Psoas muscle (tissue), 8 donors: ENCODE results near the gene NDRG3. TPM values are rescaled to one million over a fixed set of nuclear protein-coding genes. Genes with fewer than 3 reads are reported as not detected.

Experiments
- ATAC-seq, 4 donors: fragments of 200-7000 bp; cut with Tn5 transposase; one replicate each; pipeline ENCODE4 v1.9.1; 2020; ENCODE audit warnings: moderate library complexity in 3 of 4, mild to moderate bottlenecking in 2 of 4
- DNase-seq, 2 donors: peaks; one replicate each; pipeline ENCODE4 v3.0.0-alpha.2; 2020
- H3K27ac ChIP-seq: fragments of 200-600 bp; one replicate; pipeline ENCODE4 v1.8.0; 2022
- H3K27me3 ChIP-seq, 3 donors: fragments of 200-600 bp in 1 of 3; one replicate each; pipeline versions ENCODE4 v1.6.1 to v1.8.0; 2013 to 2022; ENCODE audit warnings: low read length in 2 of 3, mild to moderate bottlenecking in 2 of 3, moderate library complexity in 1 of 3; ENCODE audit not compliant: insufficient read depth in 3 of 3
- H3K36me3 ChIP-seq, 2 donors: fragments of 200-600 bp in 1 of 2; one replicate each; pipeline versions ENCODE4 v1.6.1 to v1.8.0; 2013 to 2022; ENCODE audit warnings: low read depth in 1 of 2, mild to moderate bottlenecking in 1 of 2, moderate library complexity in 1 of 2; ENCODE audit not compliant: insufficient read depth in 1 of 2
- H3K4me1 ChIP-seq: fragments of 200-600 bp; one replicate; pipeline ENCODE4 v1.8.0; 2022
- H3K4me3 ChIP-seq: fragments of 200-600 bp; one replicate; pipeline ENCODE4 v1.8.0; 2022; ENCODE audit warnings: mild to moderate bottlenecking
- H3K9me3 ChIP-seq: fragments of 200-600 bp; one replicate; pipeline ENCODE4 v1.8.0; 2022
- CTCF ChIP-seq: fragments of 200-600 bp; IDR thresholded peaks from one replicate; pipeline ENCODE4 v1.8.0; 2022; ENCODE audit warnings: antibody characterized with exemption
- WGBS, 3 donors: extraction: QIAGEN DNeasy Blood & Tissue Kit; methylation state at CpG; one replicate each; pipeline versions ENCODE4 v1.1.6 to v1.1.7; 2013; 5-methylcytosine and 5-hydroxymethylcytosine counted together
- intact Hi-C, 2 donors: fragments of 100-400 bp; cut with DNase I; formaldehyde crosslinking; loops; one replicate each; pipeline versions ENCODE4 v1.11.0 to v1.14.2; 2022
- polyA plus RNA-seq, 3 donors: library from polyadenylated mRNA; stranded (reverse); fragments of 200-250 nt; gene quantifications; one replicate each; pipeline ENCODE4 v1.2.3, GENCODE V29; 2013
- total RNA-seq, 4 donors: library from RNA; stranded (reverse); fragmentation: NEBNext Ultra II Directional in 2 of 4; extraction: Animal tissue kit (Norgen Biotek cat#: 25700) in 2 of 4; gene quantifications; one replicate each; pipeline versions ENCODE4 v1.2.1 to v1.2.4, GENCODE V29; 2021 to 2023
- donor health status: healthy with polysubstance abuse.
- donor health status: DM: no; HTN: no; CAD: no; lungs with moderate emphysema.
- donor health status: Bipolar disorder and iron deficiency.
- donor health status: healthy.
- donor health status: DM: yes; HTN: yes; CAD: no.
- donor health status: DM: no; HTN: no; CAD: no.
- donor health status: DM: no; HTN: no; CAD: no.
- donor health status: DM: yes; HTN: yes; CAD: no.

NDRG3 gene
- total and polyA plus RNA-seq, 7 donors = 4.3 to 25.1 (median 10.8) TPM

GRCh38 chr20:36791862-36792261 is 46.0 kb upstream of the NDRG3 start:
- no peak for TF ChIP-seq CTCF
- 87 to 95% (median 92%) methylated on average over 5 of the region's 5 CpGs for WGBS, 3 donors
- no peak overlapping the region for H3K4me3 ChIP-seq
- no peaks in the 10 kb centered on the region for H3K9me3 ChIP-seq
- ATAC-seq (no peak), DNase-seq (no peak)
- intact Hi-C loops = no loop called here
- H3K27me3 ChIP-seq = no peaks in the 10 kb centered on the region
- no peak overlapping the region for H3K27ac ChIP-seq
- H3K4me1 ChIP-seq = no peaks in the 10 kb centered on the region
- H3K36me3 ChIP-seq = peaks cover 0 to 32% of the 10 kb centered on the region in 2 donors

- Histone ChIP-seq H3K27me3 (no peaks in the 10 kb centered on the region), H3K9me3 (no peaks in the 10 kb centered on the region), H3K4me1 (peaks cover 5% of the 10 kb centered on the region), H3K36me3 (peaks cover 0 to 22% of the 10 kb centered on the region in 2 donors), H3K27ac (no peak overlapping the region), H3K4me3 (no peak overlapping the region)
- intact Hi-C loops = no loop called here
- ATAC-seq (no peak), DNase-seq (no peak)
- 84 to 90% (median 88%) methylated on average over 5 of the region's 5 CpGs for WGBS, 3 donors
- TF ChIP-seq CTCF = no peak
Measured at GRCh38 chr20:36786663-36787062, 40.8 kb upstream of the NDRG3 start.

GRCh38 chr20:36786246-36786645 is 40.4 kb upstream of the NDRG3 start:
- no peak for DNase-seq
- H3K27ac ChIP-seq = no peak overlapping the region
- no peaks in the 10 kb centered on the region for H3K27me3 ChIP-seq
- H3K9me3 ChIP-seq = no peaks in the 10 kb centered on the region
- peaks cover 5% of the 10 kb centered on the region for H3K4me1 ChIP-seq
- ATAC-seq = no peak
- H3K36me3 ChIP-seq = peaks cover 0 to 20% of the 10 kb centered on the region in 2 donors
- intact Hi-C loops = no loop called here
- no peak for TF ChIP-seq CTCF
- no peak overlapping the region for H3K4me3 ChIP-seq
- 93 to 96% (median 93%) methylated on average over 13 of the region's 13 CpGs for WGBS, 3 donors

- intact Hi-C loops = no loop called here
- ATAC-seq (peak in 1 of 4 donors; percentile 23), DNase-seq (no peak)
- Histone ChIP-seq H3K4me1 (peaks cover 5% of the 10 kb centered on the region), H3K9me3 (no peaks in the 10 kb centered on the region), H3K27ac (peak overlapping the region; percentile 15), H3K27me3 (no peaks in the 10 kb centered on the region), H3K4me3 (no peak overlapping the region), H3K36me3 (peaks cover 0 to 20% of the 10 kb centered on the region in 2 donors)
- 73 to 83% (median 76%) methylated on average over 2 of the region's 2 CpGs for WGBS, 3 donors
- TF ChIP-seq CTCF = no peak
Measured at GRCh38 chr20:36785308-36785707, 39.4 kb upstream of the NDRG3 start.

- DNase-seq (peak; percentile 49 to 79), ATAC-seq (peak; percentile 80 to 97 (median 94))
- Histone ChIP-seq H3K9me3 (no peaks in the 10 kb centered on the region), H3K36me3 (peaks cover 0 to 20% of the 10 kb centered on the region in 2 donors), H3K27ac (peak overlapping the region; percentile 15), H3K27me3 (no peaks in the 10 kb centered on the region), H3K4me1 (peaks cover 5% of the 10 kb centered on the region), H3K4me3 (no peak overlapping the region)
- peak; percentile 9 for TF ChIP-seq CTCF
- 48 to 69% (median 49%) methylated on average over 9 of the region's 9 CpGs for WGBS, 3 donors
- intact Hi-C loops = no loop called here
Measured at GRCh38 chr20:36784900-36785299, 39.0 kb upstream of the NDRG3 start.
